IMR-90 (cell line): ENCODE measurements around the gene LYZL2. TPM values are rescaled to one million over a fixed set of nuclear protein-coding genes. Genes with fewer than 3 reads are reported as not detected.

Source experiments
- ATAC-seq: fragments of 200-7000 bp; cut with Tn5 transposase; 2 replicates; pipeline ENCODE4 v1.9.1; 2020; ENCODE audit warnings: low read depth, mild to moderate bottlenecking, moderate library complexity
- BruUV-seq: library from RNA; stranded (reverse); fragments of 400-500 nt; replicated peaks from 2 replicates; lab custom pipeline; 2021; lab: Mats Ljungman, UMichigan
- CTCF ChIA-PET: fragments of 300-600 bp; formaldehyde crosslinking; extraction: SDS; loops from one replicate; lab custom pipeline; 2021; ENCODE audit warnings: antibody characterized with exemption; lab: Yijun Ruan, JAX
- POLR2A ChIA-PET: fragments of 300-600 bp; sonication (Branson Sonifier 250); formaldehyde crosslinking; loops from one replicate; lab custom pipeline; 2022; ENCODE audit warnings: antibody characterized with exemption; ENCODE audit not compliant: unreplicated experiment; lab: Charles Lee
- DNase-seq: peaks from one replicate; pipeline ENCODE4 v3.0.0; 2013
- H2AFZ ChIP-seq: replicated peaks from 2 replicates; pipeline ENCODE3; 2013; ENCODE audit warnings: low read length, mild to moderate bottlenecking; ENCODE audit not compliant: poor library complexity
- H2AK5ac ChIP-seq: 2 replicates; pipeline ENCODE4 v1.6.1; 2013; ENCODE audit warnings: low read depth, low read length, inconsistent platforms
- H2AK9ac ChIP-seq: replicated peaks from 2 replicates; pipeline ENCODE3; 2013; ENCODE audit warnings: mild to moderate bottlenecking, low read depth, low read length, moderate library complexity; ENCODE audit not compliant: poor library complexity
- H2BK120ac ChIP-seq: 2 replicates; pipeline ENCODE4 v1.6.1; 2013; ENCODE audit warnings: low read depth, low read length, inconsistent platforms
- H2BK15ac ChIP-seq: 3 replicates; pipeline ENCODE4 v1.6.1; 2013; ENCODE audit warnings: low read depth, low read length, inconsistent platforms
- H2BK20ac ChIP-seq: 2 replicates; pipeline ENCODE4 v1.6.1; 2013; ENCODE audit warnings: low read depth, mild to moderate bottlenecking, inconsistent platforms, low read length, moderate library complexity
- H2BK5ac ChIP-seq: 2 replicates; pipeline ENCODE4 v1.6.1; 2013; ENCODE audit warnings: mild to moderate bottlenecking, low read depth, low read length, inconsistent platforms; ENCODE audit not compliant: poor library complexity, severe bottlenecking
- H3K14ac ChIP-seq: replicated peaks from 2 replicates; pipeline ENCODE4 v1.6.1; 2013; ENCODE audit warnings: low read depth, low read length, inconsistent platforms
- H3K18ac ChIP-seq: 2 replicates; pipeline ENCODE4 v1.6.1; 2013; ENCODE audit warnings: low read depth, low read length, control low read depth
- H3K23ac ChIP-seq: 2 replicates; pipeline ENCODE4 v1.6.1; 2013; ENCODE audit warnings: low read depth, low read length, inconsistent platforms
- H3K27ac ChIP-seq: 2 replicates; pipeline ENCODE4 v1.5.1; 2013; ENCODE audit warnings: mild to moderate bottlenecking, control low read depth, low read length; ENCODE audit not compliant: insufficient read depth
- H3K27me3 ChIP-seq: 2 replicates; pipeline ENCODE4 v1.6.1; 2013; ENCODE audit warnings: low read length; ENCODE audit not compliant: control insufficient read depth, insufficient read depth
- H3K36me3 ChIP-seq: 2 replicates; pipeline ENCODE4 v1.6.1; 2013; ENCODE audit warnings: low read length, mixed read lengths; ENCODE audit not compliant: control insufficient read depth, insufficient read depth
- H3K4ac ChIP-seq: 2 replicates; pipeline ENCODE4 v1.6.1; 2013; ENCODE audit warnings: low read depth, low read length, inconsistent platforms
- H3K4me1 ChIP-seq: 2 replicates; pipeline ENCODE4 v1.6.1; 2013; ENCODE audit warnings: low read length, mixed read lengths; ENCODE audit not compliant: control insufficient read depth, insufficient read depth
- H3K4me2 ChIP-seq: 2 replicates; pipeline ENCODE4 v1.6.1; 2013; ENCODE audit warnings: low read depth, mild to moderate bottlenecking, control low read depth, low read length, moderate library complexity
- H3K4me3 ChIP-seq: 2 replicates; pipeline ENCODE4 v1.5.1; 2013; ENCODE audit warnings: low read depth, mild to moderate bottlenecking, control low read depth, low read length, moderate library complexity; ENCODE audit not compliant: insufficient read depth
- H3K56ac ChIP-seq: 2 replicates; pipeline ENCODE4 v1.6.1; 2013; ENCODE audit warnings: low read length, inconsistent platforms; ENCODE audit not compliant: insufficient read depth; ENCODE audit errors: extremely low read depth
- H3K79me1 ChIP-seq, 2 experiments: 2 replicates each; pipeline ENCODE4 v1.6.1; 2013; ENCODE audit warnings: low read length in 2 of 2, inconsistent platforms in 1 of 2, low read depth in 1 of 2
- H3K9ac ChIP-seq: 2 replicates; pipeline ENCODE4 v1.6.1; 2013; ENCODE audit warnings: low read depth, low read length, control low read depth
- H3K9me1 ChIP-seq: 2 replicates; pipeline ENCODE4 v1.6.1; 2013; ENCODE audit warnings: low read length, inconsistent platforms; ENCODE audit not compliant: insufficient read depth
- H3K9me3 ChIP-seq: 2 replicates; pipeline ENCODE4 v1.6.1; 2013; ENCODE audit warnings: low read length; ENCODE audit not compliant: control insufficient read depth, insufficient read depth
- H4K20me1 ChIP-seq: 2 replicates; pipeline ENCODE4 v1.6.1; 2013; ENCODE audit warnings: low read length, inconsistent platforms; ENCODE audit not compliant: insufficient read depth
- H4K5ac ChIP-seq: 2 replicates; pipeline ENCODE4 v1.6.1; 2013; ENCODE audit warnings: mild to moderate bottlenecking, low read depth, low read length, control low read depth
- H4K8ac ChIP-seq, 2 experiments: 2 replicates each; pipeline ENCODE4 v1.6.1; 2013; ENCODE audit warnings: low read depth in 2 of 2, low read length in 2 of 2, control low read depth in 1 of 2, inconsistent platforms in 1 of 2
- H4K91ac ChIP-seq: 2 replicates; pipeline ENCODE4 v1.6.1; 2013; ENCODE audit warnings: low read depth, low read length, inconsistent platforms; ENCODE audit not compliant: insufficient read depth
- CEBPB ChIP-seq: IDR thresholded peaks from 2 replicates; pipeline ENCODE4 v1.6.1; 2012; ENCODE audit warnings: low read depth, low read length, improper control_type of control experiment
- CHD1 ChIP-seq: IDR thresholded peaks from 2 replicates; pipeline ENCODE4 v1.6.1; 2012; ENCODE audit warnings: low read depth, low read length, improper control_type of control experiment
- FOS ChIP-seq: fragments of 150-350 bp; IDR thresholded peaks from 2 replicates; pipeline ENCODE4 v1.6.1; 2016; ENCODE audit warnings: low read depth, low read length
- MAZ ChIP-seq: IDR thresholded peaks from 2 replicates; pipeline ENCODE4 v1.6.1; 2012; ENCODE audit warnings: low read depth, mild to moderate bottlenecking, low read length, improper control_type of control experiment, moderate library complexity, borderline replicate concordance
- MXI1 ChIP-seq: IDR thresholded peaks from 2 replicates; pipeline ENCODE4 v1.6.1; 2012; ENCODE audit warnings: low read depth, mild to moderate bottlenecking, low read length, moderate library complexity, borderline replicate concordance
- POLR2A ChIP-seq: IDR thresholded peaks from 2 replicates; pipeline ENCODE4 v1.6.1; 2012; ENCODE audit warnings: mild to moderate bottlenecking, low read depth, low read length
- RCOR1 ChIP-seq: IDR thresholded peaks from 2 replicates; pipeline ENCODE4 v1.6.1; 2012; ENCODE audit warnings: mild to moderate bottlenecking, low read length, improper control_type of control experiment; ENCODE audit not compliant: insufficient replicate concordance
- RFX5 ChIP-seq: IDR thresholded peaks from 2 replicates; pipeline ENCODE4 v1.8.0; 2012; ENCODE audit warnings: low read depth, mild to moderate bottlenecking, low read length, moderate library complexity
- SMC3 ChIP-seq: fragments of 150-350 bp; IDR thresholded peaks from 2 replicates; pipeline ENCODE4 v1.6.1; 2016; ENCODE audit warnings: low read depth, mild to moderate bottlenecking, antibody characterized with exemption, low read length, moderate library complexity
- dilution Hi-C: fragments of 300-500 bp; cut with HindIII; formaldehyde crosslinking; loops from one replicate; pipeline ENCODE4 v1.14.3; 2018; ENCODE audit warnings: low sequenced_read_pairs; ENCODE audit not compliant: unreplicated experiment
- in situ Hi-C: fragments of 300-500 bp; cut with MboI; formaldehyde crosslinking; loops from 3 replicates; pipeline ENCODE4 v1.14.3; 2019; ENCODE audit warnings: low sequenced_read_pairs, inconsistent platforms, mixed read lengths
- intact Hi-C: fragments of 100-400 bp; cut with micrococcal nuclease; formaldehyde crosslinking; loops from 2 replicates; pipeline ENCODE4 v1.10.0; 2022
- polyA plus RNA-seq, 3 experiments: library from polyadenylated mRNA; depleted of rRNA; stranded (reverse); fragments of >200 nt; gene quantifications; 2 replicates each; pipeline ENCODE4 v1.2.3, GENCODE V29; 2012; ENCODE audit warnings: low replicate concordance in 1 of 3
- total RNA-seq: library from RNA; depleted of rRNA; stranded (reverse); fragments of >200 nt; gene quantifications from 2 replicates; pipeline ENCODE4 v1.2.3, GENCODE V29; 2012
- TF ChIP-seq, protein P1 (sequence below): fragments of 150-350 bp; IDR thresholded peaks from 2 replicates; pipeline ENCODE4 v1.6.1; 2017; ENCODE audit warnings: mild to moderate bottlenecking, antibody characterized with exemption, low read length, low read depth
- TF ChIP-seq, protein P2 (sequence below): fragments of 150-350 bp; IDR thresholded peaks from 2 replicates; pipeline ENCODE4 v1.6.1; 2016; ENCODE audit warnings: low read depth, mild to moderate bottlenecking, low read length, moderate library complexity, borderline replicate concordance

Gene LYZL2
- total and polyA plus RNA-seq, 2 of the 4 experiments (the other 2 are of a cell fraction) = not detected

DNA sequence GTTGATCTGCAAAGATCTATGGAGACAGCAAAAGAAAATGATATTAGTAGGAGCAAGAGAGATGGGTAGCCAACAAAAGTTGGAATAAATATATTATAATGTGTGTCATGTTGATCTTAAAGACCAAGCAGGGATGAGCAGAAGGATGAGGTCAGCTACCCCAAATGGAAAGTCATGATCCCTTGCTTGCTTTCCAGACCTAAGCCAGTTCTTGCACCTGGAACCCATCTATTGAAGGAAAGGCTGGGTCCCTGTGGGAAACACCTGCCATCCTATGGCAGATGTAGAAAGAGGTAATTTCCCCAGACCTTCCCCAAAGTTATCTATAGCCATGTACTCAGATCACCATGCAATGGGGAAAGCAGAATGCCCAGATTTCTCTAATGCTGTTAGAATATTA, 52.5 kb downstream of the LYZL2 start:
- no peak overlapping the region for H2BK15ac ChIP-seq
- CTCF ChIA-PET = interaction anchor here (1.0 kb wide), 1 partner anchor 14 kb away, joined by 4 read pairs; no protein-coding TSS in a partner anchor
- H4K91ac ChIP-seq = no peak overlapping the region
- H4K5ac ChIP-seq = no peak overlapping the region
- H3K79me1 ChIP-seq = no peaks in the 10 kb centered on the region
- H2BK20ac ChIP-seq = no peak overlapping the region
- H3K27ac ChIP-seq = no peak overlapping the region
- POLR2A ChIA-PET = no interaction called here
- no peak overlapping the region for H3K14ac ChIP-seq
- H3K4me1 ChIP-seq = no peaks in the 10 kb centered on the region
- H4K20me1 ChIP-seq = no peaks in the 10 kb centered on the region
- no peaks in the 10 kb centered on the region for H3K36me3 ChIP-seq
- no peak overlapping the region for H3K4ac ChIP-seq
- no peak overlapping the region for H4K8ac ChIP-seq
- H3K27me3 ChIP-seq = peaks cover 46% of the 10 kb centered on the region
- no peak overlapping the region for H3K18ac ChIP-seq
- in situ Hi-C loops = no loop called here
- H3K9ac ChIP-seq = no peak overlapping the region
- H2AK5ac ChIP-seq = no peak overlapping the region
- H3K9me3 ChIP-seq = peaks cover 5% of the 10 kb centered on the region
- DNase-seq (no peak), ATAC-seq (no peak)
- no peak overlapping the region for H3K56ac ChIP-seq
- intact Hi-C loops = no loop called here
- no peak overlapping the region for H2BK120ac ChIP-seq
- H2AFZ ChIP-seq = no peak overlapping the region
- no peak overlapping the region for H2BK5ac ChIP-seq
- no peaks in the 10 kb centered on the region for H3K9me1 ChIP-seq
- no peak overlapping the region for H3K4me2 ChIP-seq
- H2AK9ac ChIP-seq = no peak overlapping the region
- no peak overlapping the region for H3K23ac ChIP-seq
- H3K4me3 ChIP-seq = no peak overlapping the region
- dilution Hi-C loops = no loop called here
- BruUV-seq = no TSS peak
- no peak for TF ChIP-seq SMC3
- TF ChIP-seq CHD1 = no peak
- TF ChIP-seq, protein P1, sequence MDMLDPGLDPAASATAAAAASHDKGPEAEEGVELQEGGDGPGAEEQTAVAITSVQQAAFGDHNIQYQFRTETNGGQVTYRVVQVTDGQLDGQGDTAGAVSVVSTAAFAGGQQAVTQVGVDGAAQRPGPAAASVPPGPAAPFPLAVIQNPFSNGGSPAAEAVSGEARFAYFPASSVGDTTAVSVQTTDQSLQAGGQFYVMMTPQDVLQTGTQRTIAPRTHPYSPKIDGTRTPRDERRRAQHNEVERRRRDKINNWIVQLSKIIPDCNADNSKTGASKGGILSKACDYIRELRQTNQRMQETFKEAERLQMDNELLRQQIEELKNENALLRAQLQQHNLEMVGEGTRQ = no peak
- TF ChIP-seq CEBPB = no peak
- TF ChIP-seq FOS = no peak
- TF ChIP-seq, protein P2, sequence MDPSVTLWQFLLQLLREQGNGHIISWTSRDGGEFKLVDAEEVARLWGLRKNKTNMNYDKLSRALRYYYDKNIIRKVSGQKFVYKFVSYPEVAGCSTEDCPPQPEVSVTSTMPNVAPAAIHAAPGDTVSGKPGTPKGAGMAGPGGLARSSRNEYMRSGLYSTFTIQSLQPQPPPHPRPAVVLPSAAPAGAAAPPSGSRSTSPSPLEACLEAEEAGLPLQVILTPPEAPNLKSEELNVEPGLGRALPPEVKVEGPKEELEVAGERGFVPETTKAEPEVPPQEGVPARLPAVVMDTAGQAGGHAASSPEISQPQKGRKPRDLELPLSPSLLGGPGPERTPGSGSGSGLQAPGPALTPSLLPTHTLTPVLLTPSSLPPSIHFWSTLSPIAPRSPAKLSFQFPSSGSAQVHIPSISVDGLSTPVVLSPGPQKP = no peak
- no peak for TF ChIP-seq POLR2A
- no peak for TF ChIP-seq MXI1
- no peak for TF ChIP-seq RCOR1
- no peak for TF ChIP-seq MAZ
- TF ChIP-seq RFX5 = no peak
